Uterus (tissue), 2 donors: Measurements from ENCODE around the gene NADSYN1.

Experiments
- CTCF ChIP-seq, 4 experiments: fragments of 200-600 bp in 2 of 4; fragments of 450-650 bp in 2 of 4; sonication (generic) in 2 of 4; IDR thresholded peaks; one replicate each; pipeline ENCODE4 v1.5.1; 2016 to 2019; ENCODE audit warnings: antibody characterized with exemption in 4 of 4, mild to moderate bottlenecking in 2 of 4, moderate library complexity in 1 of 4
- POLR2A ChIP-seq, 2 donors: fragments of 450-650 bp; IDR thresholded peaks; one replicate each; pipeline ENCODE4 v1.6.1; 2016; ENCODE audit warnings: antibody characterized with exemption in 2 of 2, mild to moderate bottlenecking in 1 of 2, moderate library complexity in 1 of 2

- TF ChIP-seq POLR2A (IDR thresholded peaks at IDR 0.05) (no peak), CTCF (IDR thresholded peaks at IDR 0.05) (no peak)
Observed at GRCh38 chr11:71481101-71481960, 28.3 kb downstream of the NADSYN1 start.
